ENCODE data around the gene PACSIN2.

GRCh38 chr22:42881298-42881697 lies 133.7 kb downstream of the PACSIN2 start:
- TF ChIP-seq, protein P1, sequence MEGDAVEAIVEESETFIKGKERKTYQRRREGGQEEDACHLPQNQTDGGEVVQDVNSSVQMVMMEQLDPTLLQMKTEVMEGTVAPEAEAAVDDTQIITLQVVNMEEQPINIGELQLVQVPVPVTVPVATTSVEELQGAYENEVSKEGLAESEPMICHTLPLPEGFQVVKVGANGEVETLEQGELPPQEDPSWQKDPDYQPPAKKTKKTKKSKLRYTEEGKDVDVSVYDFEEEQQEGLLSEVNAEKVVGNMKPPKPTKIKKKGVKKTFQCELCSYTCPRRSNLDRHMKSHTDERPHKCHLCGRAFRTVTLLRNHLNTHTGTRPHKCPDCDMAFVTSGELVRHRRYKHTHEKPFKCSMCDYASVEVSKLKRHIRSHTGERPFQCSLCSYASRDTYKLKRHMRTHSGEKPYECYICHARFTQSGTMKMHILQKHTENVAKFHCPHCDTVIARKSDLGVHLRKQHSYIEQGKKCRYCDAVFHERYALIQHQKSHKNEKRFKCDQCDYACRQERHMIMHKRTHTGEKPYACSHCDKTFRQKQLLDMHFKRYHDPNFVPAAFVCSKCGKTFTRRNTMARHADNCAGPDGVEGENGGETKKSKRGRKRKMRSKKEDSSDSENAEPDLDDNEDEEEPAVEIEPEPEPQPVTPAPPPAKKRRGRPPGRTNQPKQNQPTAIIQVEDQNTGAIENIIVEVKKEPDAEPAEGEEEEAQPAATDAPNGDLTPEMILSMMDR (IDR thresholded peaks at IDR 0.05; ENCODE audit: insufficient read depth, low read depth, low read length), result no peak
- no peak for TF ChIP-seq EZH2 (IDR thresholded peaks at IDR 0.05; ENCODE audit: insufficient read depth, low read length)

All from astrocyte (in vitro differentiated cells and primary cell).